IPS DF 6.9 (cell line): Measurements from ENCODE around the gene SNRNP200.

Experiments used
- DNase-seq: peaks from one replicate; pipeline ENCODE4 v3.0.0-alpha.2; 2013; ENCODE audit warnings: low read depth, low spot score
- H3K27ac ChIP-seq: one replicate; pipeline ENCODE4 v1.5.1; 2013; ENCODE audit warnings: low read length, control low read depth
- H3K27me3 ChIP-seq: 2 replicates; pipeline ENCODE4 v1.6.1; 2013; ENCODE audit warnings: mild to moderate bottlenecking, low read length; ENCODE audit not compliant: control insufficient read depth, insufficient read depth
- H3K36me3 ChIP-seq: 2 replicates; pipeline ENCODE4 v1.6.1; 2013; ENCODE audit warnings: low read length; ENCODE audit not compliant: control insufficient read depth, insufficient read depth
- H3K4me1 ChIP-seq: 2 replicates; pipeline ENCODE4 v1.6.1; 2013; ENCODE audit warnings: low read length; ENCODE audit not compliant: control insufficient read depth, insufficient read depth
- H3K4me3 ChIP-seq: 2 replicates; pipeline ENCODE4 v1.5.1; 2013; ENCODE audit warnings: mild to moderate bottlenecking, low read length
- H3K9me3 ChIP-seq: 2 replicates; pipeline ENCODE4 v1.6.1; 2013; ENCODE audit warnings: low read length, inconsistent platforms; ENCODE audit not compliant: control insufficient read depth, insufficient read depth
- WGBS: extraction: QIAGEN DNeasy Blood & Tissue Kit; methylation state at CpG from one replicate; pipeline ENCODE4 v1.1.7; 2013; ENCODE audit warnings: mixed read lengths, missing lambda C conversion rate; ENCODE audit not compliant: insufficient read length, insufficient coverage; 5-methylcytosine and 5-hydroxymethylcytosine counted together

The SNRNP200 gene

DNA sequence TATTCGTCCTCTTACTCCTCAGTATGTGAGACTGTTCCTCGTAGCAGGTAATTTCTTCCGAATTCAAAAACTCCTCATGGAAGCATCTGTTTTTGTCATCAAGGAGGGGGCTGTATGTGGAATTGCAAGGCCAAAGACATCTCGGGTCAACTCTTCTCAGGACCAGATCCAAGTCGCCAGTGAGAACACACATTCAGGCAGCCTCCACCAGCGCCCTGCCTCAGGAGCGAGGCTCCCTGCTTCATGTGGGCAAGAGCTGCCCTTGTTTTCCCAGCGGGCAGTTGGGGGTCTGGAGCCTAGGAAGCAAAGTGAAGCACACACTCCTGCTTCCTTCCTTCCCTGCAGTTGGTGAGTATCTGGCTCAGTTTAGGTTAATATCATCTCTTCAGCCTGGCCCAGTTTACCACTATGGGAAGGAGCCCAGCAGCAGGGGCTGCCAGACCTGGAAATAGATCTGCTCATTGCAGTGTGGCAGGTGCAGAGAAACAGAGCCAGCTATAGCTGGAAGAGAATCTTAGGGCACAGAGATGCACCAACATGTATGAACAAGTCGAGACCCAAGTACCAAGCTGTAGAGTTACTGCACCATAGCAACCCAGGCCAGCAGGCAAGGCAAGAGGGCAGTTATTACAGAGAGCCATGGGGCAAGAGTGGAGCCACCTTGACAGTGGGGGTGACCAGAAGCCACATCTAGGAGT is 64.9 kb downstream of the SNRNP200 start:
- Histone ChIP-seq H3K4me3 (no peak overlapping the region), H3K9me3 (no peaks in the 10 kb centered on the region), H3K36me3 (no peaks in the 10 kb centered on the region), H3K27ac (no peak overlapping the region), H3K4me1 (no peaks in the 10 kb centered on the region), H3K27me3 (no peaks in the 10 kb centered on the region)
- no CpG with 5 or more reads among the region's 9 CpGs for WGBS
- DNase-seq, result no peak

GRCh38 chr2:96239745-96240264 is 65.5 kb downstream of the SNRNP200 start:
- Histone ChIP-seq H3K9me3 (no peaks in the 10 kb centered on the region), H3K4me3 (no peak overlapping the region), H3K4me1 (no peaks in the 10 kb centered on the region), H3K27me3 (no peaks in the 10 kb centered on the region), H3K27ac (no peak overlapping the region), H3K36me3 (no peaks in the 10 kb centered on the region)
- DNase-seq, result no peak
- no CpG with 5 or more reads among the region's 9 CpGs for WGBS

- WGBS, result no CpG with 5 or more reads among the region's 3 CpGs
- Histone ChIP-seq H3K27ac (no peak overlapping the region), H3K4me1 (no peaks in the 10 kb centered on the region), H3K4me3 (no peak overlapping the region), H3K36me3 (no peaks in the 10 kb centered on the region), H3K27me3 (no peaks in the 10 kb centered on the region), H3K9me3 (no peaks in the 10 kb centered on the region)
- no peak for DNase-seq
Measured at GRCh38 chr2:96239091-96239490, 66.3 kb downstream of the SNRNP200 start.

DNA sequence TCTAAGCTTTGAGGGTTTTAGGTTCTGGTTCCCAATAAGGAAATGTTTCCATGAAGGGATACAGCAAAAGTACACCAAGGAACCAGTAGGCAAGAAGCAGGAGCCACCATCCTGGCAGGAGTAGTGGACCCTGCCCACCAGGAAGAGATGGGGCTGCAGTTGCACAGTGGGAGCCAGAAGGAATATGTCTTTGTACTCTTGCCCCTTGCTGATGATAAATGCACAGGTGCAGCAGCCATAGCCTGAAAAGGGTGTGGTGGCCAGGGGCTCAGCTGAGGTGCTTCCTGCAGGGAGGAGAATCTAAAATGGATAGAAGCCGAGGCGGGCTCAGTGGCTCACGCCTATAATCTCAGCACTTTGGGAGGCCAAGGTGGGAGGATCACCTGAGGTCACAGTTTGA is 67.1 kb downstream of the SNRNP200 start:
- no CpG with 5 or more reads among the region's 3 CpGs for WGBS
- Histone ChIP-seq H3K27me3 (no peaks in the 10 kb centered on the region), H3K4me3 (no peak overlapping the region), H3K36me3 (no peaks in the 10 kb centered on the region), H3K4me1 (no peaks in the 10 kb centered on the region), H3K27ac (no peak overlapping the region), H3K9me3 (no peaks in the 10 kb centered on the region)
- DNase-seq, result no peak

- no peaks in the 10 kb centered on the region for H3K36me3 ChIP-seq
- H3K9me3 ChIP-seq, result no peaks in the 10 kb centered on the region
- no CpG with 5 or more reads among the region's 1 CpG for WGBS
- no peak for DNase-seq
- H3K27ac ChIP-seq, result no peak overlapping the region
- no peak overlapping the region for H3K4me3 ChIP-seq
- no peaks in the 10 kb centered on the region for H3K27me3 ChIP-seq
- H3K4me1 ChIP-seq, result no peaks in the 10 kb centered on the region
Measured at GRCh38 chr2:96236882-96237281, 68.5 kb downstream of the SNRNP200 start.

DNA sequence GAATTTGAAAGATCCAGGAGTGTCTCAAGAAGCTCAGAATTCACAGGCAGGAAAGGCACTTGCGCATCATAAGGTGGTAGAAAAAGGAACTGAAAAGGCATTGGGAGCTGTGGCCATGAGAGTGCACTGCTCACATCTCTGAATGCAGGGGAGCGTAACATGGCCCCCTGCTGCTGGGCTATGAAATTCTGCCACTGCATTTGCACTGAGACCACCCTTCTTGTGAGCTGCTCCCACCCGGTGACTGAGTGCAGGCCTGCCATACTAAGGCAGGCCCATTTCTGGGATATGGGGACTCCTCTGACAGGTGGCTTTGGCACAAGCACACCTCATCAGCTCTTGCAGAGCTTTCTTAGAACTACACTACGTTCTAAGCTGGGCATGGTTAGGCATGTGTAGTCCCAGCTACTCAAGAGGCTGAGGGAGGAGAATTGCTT is 71.4 kb downstream of the SNRNP200 start:
- DNase-seq, result no peak
- no peak overlapping the region for H3K4me3 ChIP-seq
- H3K9me3 ChIP-seq, result no peaks in the 10 kb centered on the region
- no peaks in the 10 kb centered on the region for H3K36me3 ChIP-seq
- H3K4me1 ChIP-seq, result no peaks in the 10 kb centered on the region
- no peak overlapping the region for H3K27ac ChIP-seq
- no peaks in the 10 kb centered on the region for H3K27me3 ChIP-seq
- WGBS, result no CpG with 5 or more reads among the region's 4 CpGs

DNA sequence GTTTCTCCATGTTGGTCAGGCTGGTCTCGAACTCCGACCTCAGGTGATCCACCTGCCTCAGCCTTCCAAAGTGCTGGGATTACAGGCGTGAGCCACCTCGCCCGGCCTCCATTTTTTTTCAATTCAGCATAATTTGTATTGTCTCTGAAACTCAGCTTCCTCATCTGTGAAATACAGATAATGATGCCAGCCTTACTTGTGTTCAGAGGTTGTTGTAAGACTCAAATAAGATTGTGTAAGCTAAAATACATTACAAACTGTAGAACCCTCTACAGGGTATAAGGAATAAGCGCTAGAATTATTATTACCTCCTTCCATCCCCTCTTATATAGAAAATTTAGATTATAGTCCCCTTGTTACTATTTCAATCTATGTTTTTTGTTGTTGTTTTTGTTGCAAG is 71.9 kb downstream of the SNRNP200 start:
- no peak overlapping the region for H3K4me3 ChIP-seq
- no peaks in the 10 kb centered on the region for H3K27me3 ChIP-seq
- no peak overlapping the region for H3K27ac ChIP-seq
- no peaks in the 10 kb centered on the region for H3K4me1 ChIP-seq
- DNase-seq, result no peak
- no CpG with 5 or more reads among the region's 6 CpGs for WGBS
- no peaks in the 10 kb centered on the region for H3K9me3 ChIP-seq
- no peaks in the 10 kb centered on the region for H3K36me3 ChIP-seq

GRCh38 chr2:96231316-96231715 is 74.0 kb downstream of the SNRNP200 start:
- H3K4me1 ChIP-seq, result no peaks in the 10 kb centered on the region
- no CpG with 5 or more reads among the region's 4 CpGs for WGBS
- no peaks in the 10 kb centered on the region for H3K9me3 ChIP-seq
- H3K36me3 ChIP-seq, result no peaks in the 10 kb centered on the region
- H3K27ac ChIP-seq, result no peak overlapping the region
- no peak for DNase-seq
- no peaks in the 10 kb centered on the region for H3K27me3 ChIP-seq
- no peak overlapping the region for H3K4me3 ChIP-seq

DNA sequence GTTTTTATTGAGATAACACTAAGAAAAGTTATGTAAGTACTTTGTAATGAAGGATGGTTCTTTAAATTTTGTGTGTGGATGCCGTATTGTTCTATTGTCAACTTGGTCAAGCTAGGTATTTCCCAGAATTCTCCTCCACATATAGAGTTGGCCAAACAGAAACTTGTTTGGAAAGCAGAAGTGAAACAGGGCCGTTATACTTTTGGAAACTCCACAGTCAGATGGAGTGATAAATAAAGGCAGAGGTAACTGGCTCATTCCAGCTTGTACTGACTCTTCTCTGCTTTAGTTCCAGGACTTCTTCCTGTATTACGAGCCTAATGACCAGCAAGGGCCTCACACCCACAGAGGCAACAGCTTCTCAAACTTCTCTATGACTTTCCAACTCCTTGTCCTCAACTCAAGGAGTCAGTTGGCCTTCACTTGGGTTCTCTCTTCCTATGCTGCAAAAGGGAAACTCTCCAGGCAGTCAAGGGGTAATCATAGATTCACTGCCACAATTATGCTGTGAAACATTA is 80.3 kb downstream of the SNRNP200 start:
- Histone ChIP-seq H3K9me3 (no peaks in the 10 kb centered on the region), H3K36me3 (no peaks in the 10 kb centered on the region), H3K4me3 (no peak overlapping the region), H3K27ac (no peak overlapping the region), H3K4me1 (no peaks in the 10 kb centered on the region), H3K27me3 (no peaks in the 10 kb centered on the region)
- WGBS, result no CpG with 5 or more reads among the region's 3 CpGs
- no peak for DNase-seq
